ENCODE results near the gene RABGAP1L.

DNA sequence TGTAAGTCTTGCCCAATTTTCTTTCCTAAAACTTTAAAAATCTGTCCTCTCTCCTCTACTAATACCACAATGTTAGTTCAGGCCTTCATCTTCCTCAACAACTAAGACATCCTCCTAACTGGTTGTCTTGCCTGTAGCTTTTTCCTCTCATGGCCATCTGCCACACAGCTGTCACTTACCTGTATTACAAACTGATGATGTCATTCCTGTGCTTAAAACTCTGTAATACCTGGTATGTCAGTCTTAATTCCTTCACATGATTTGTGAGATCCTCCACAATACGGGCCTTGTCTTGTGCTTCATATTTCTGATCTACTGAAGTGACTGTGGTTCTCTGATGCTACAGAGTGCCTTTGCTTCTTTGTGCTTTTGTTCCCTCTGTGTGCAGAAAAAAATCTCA, 854.1 kb downstream of the RABGAP1L start:
- TF ChIP-seq EZH2 (IDR thresholded peaks at IDR 0.05; ENCODE audit: low read length) (no peak), CTCF (optimal IDR thresholded peaks at IDR 0.05 in 1 of 3, IDR thresholded peaks at IDR 0.05 in 1 of 3, conservative IDR thresholded peaks at IDR 0.05 in 1 of 3; ENCODE audit: extremely low read depth in 1 of 3, insufficient read depth in 2 of 3, low read length in 3 of 3) (no peak)

Data from keratinocyte (primary cell).